SHP77 treated with DMSO at 0.1 percent for 48 hours (cell line): Measurements from ENCODE around the gene MZF1.
"Not testable (repeated sequence)": the region's sequence is repeated elsewhere in the genome, so short reads cannot be mapped to it uniquely, and the experiment has no call there.

Source experiments
- DNase-seq: peaks from one replicate; lab custom pipeline; 2025; lab: John Stamatoyannopoulos, UW

MZF1 gene

GRCh38 chr19:58539169-58539559, 34.0 kb downstream of the MZF1 start:
- not testable (repeated sequence) for DNase-seq

- DNase-seq = no peak
These were observed 34.6 kb downstream of the MZF1 start for GRCh38 chr19:58538257-58539168.

DNA sequence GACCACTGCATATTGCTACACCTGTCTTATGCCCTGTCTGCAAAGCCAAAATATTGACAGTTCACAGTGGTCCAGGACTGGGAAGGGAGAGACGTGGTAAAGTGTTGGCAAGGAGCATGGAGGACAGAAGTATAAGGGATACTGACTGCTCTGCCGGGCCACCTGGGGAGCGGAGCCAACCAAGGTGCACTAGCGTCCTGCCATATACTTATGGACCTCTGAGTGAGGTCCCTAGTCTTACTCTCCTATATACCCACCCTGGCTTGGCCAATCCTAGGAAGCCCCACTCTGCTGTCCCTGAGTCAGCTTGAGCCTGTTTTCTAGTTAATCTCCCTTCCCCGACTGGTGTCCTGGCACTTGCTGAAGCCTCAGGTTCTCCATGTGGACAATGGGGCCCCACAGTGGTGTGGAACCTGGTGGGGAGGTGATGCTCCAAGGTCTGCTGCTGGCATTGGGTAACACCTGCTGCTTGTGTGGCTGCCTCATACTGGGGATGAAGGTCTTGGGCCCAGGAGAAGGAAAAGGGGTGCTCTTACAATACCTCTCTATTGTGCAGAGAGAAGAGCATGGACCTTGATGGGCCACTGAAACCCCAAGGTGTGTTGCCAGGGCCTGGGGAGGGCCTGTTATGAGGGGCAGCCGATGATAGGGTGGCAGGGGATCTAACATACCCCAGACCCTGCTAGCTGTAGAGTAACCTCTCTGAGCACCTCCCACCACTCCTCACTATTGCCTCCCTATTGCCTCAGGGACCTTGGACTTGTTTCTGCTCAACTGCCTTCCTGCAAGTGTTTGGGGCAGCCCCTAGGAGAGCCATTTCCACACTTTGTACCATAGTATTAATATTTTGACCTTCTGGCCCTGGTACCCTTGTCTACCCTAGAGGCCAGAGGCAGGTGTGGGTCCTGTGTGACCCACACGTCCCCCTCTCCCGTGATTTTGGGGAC, 36.0 kb downstream of the MZF1 start:
- DNase-seq = no peak

DNA sequence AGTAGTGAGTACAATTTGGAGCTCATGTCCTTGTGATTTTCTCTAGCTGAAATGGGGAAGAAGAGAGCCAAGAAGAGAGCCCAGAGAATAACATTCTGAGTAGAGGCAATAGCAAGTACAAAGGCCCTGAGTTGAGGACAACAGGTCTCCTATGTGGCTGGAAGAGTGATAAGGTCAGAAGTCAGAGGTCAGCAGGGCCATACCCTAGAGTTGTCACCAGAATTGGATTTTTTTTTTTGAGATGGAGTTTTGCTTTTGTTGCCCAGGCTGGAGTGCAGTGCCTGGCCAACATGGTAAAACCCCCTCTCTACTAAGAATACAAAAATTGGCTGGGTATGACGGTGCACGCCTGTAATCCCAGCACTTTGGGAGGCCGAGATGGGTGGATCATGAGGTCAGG, 37.3 kb downstream of the MZF1 start:
- no peak for DNase-seq

DNA sequence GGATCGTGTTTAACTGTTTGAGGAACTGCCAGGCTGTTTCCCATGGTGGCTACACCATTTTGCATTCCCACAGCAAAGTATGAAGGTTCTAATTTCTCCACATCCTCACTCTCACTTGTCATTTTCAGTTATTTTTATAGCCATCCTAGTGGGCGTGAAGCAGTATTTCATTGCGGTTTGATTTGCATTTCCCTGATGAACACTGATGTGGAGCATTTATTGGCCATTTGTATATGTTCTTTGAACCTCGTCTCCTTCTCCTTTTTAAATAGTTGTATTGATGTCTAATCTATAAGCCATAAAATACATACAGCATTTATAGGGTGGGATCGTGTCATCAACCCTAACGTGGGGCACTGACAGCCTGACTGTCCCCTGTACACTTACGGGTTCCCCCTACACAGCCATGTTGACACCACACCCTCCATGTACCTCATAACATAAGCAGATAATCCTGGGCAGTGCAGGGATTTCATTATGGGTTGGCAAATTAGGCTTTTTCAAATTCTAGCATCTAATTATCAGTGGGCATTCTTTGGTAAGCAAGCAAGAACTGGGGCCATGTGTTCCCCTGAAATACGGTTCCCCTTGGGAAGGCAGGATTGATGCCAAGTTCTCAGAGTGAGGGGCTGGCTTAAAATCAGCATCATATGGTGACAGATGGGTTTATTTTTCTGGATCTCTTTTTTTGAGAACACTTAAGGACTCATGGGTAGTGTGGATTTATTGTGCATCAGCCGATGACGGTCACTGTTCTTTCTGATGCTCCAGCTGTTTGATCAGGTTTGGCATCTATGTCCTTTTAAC, 41.9 kb downstream of the MZF1 start:
- no peak for DNase-seq

- DNase-seq = no peak
These were observed 43.7 kb downstream of the MZF1 start for GRCh38 chr19:58529405-58529804.

DNA sequence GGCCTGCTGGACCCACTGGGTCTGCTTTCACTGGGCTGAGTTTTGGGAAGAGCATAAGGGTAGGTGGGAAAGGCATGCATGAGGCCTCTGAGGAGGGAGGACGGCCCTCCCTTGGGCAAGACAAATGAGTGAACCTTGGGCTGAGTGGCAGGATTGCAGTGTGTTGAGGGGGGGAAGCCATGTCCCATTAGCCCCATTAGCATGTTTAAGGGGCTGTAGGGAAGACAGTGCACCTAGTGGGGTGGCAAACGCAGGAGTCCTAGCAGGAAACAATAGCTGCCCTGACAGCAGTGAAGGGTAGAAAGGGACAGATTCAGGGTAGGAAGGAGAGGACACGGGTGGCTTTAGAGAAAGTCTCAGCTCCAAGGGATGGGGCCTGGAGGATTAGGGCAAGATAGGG, 50.4 kb downstream of the MZF1 start:
- no peak for DNase-seq

- DNase-seq = no peak
These were observed 51.5 kb downstream of the MZF1 start for GRCh38 chr19:58521651-58522050.

GRCh38 chr19:58520257-58520599, 52.9 kb downstream of the MZF1 start:
- DNase-seq = no peak

DNA sequence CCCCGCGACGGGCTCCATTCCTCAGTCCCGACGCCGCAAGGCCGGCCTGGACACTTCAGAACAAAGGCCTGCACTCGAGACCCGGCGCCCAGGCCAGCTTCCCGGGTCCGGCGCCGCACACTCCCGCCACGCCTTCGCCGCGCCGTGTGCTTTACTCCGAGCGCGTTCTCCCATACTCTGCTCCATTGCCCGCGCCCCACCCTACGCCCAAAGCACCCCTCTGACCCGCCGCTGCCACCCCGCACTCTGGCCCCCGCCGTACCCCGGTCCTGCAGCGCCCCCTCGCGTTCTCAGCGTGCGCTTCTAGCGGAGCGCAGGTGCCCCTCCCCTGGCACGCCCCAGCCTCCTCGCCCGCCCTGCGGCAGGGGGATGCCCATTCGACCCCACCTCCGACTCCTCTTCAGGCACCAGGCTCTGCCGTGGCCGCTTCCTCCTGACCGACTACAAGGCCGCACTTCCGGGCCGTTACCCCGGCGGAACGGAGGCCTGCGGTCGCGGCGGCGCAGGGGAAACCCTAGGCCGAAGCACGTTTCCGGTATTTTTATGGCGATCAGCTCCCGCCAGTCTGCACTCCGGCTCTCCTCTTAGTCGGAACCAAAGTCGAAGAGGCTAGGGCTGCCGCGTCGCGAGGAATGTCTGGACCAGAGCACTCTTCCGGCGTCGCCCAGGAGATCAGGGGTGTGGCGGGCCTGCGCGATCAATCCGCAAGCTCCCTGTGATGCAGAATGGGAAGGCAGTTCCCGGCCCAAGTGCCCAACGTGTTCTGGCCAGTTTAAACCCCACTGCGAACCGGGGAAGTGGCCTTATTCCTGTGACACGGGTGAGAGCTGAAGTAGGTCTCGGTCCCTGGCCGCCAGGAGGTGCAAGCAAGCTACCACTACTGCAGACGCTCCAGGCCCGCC, 53.5 kb downstream of the MZF1 start, which contains the start of gene ZBTB45:
Gene ZBTB45 (minus strand): TSS at position 456 of the 902 bp plus-strand sequence. CDS start 2,137 bp downstream, outside the sequence.
- DNase-seq = peak; percentile 92

- DNase-seq = peak; percentile 22
These were observed 54.1 kb downstream of the MZF1 start for GRCh38 chr19:58519087-58519354.

GRCh38 chr19:58518256-58519086, 54.7 kb downstream of the MZF1 start:
- no peak for DNase-seq

GRCh38 chr19:58516964-58517833, 55.9 kb downstream of the MZF1 start:
- no peak for DNase-seq

DNA sequence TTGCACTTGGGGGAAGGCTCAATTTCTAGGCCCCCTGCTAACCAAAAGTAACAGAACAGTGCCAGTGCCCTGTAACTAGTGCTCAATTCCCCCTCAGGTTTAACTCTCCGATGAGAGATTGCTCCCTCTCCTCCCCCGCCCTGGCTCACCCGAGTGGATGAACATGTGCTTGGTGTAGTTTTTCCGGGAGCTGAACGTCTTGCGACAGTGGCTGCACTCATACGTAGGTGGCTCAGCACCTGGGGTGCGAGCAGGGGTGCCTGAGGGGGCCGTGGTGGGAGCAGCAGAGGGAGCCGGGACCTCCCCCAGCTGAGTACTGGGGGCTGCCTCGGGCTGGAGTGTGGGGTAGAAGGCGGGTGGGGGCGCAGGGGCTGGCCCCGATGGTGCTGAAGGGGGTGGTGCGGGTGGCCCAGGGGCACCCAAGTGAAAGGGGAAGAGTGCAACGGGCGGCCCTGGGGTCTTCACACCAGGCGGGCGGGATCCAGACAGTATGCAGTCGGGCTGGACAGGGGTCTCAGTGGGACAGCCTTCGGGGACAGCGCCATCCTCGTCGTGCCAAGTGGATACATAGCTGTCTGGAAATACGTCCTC, 56.8 kb downstream of the MZF1 start:
- DNase-seq = no peak

GRCh38 chr19:58515259-58515658, 57.9 kb downstream of the MZF1 start:
- DNase-seq = no peak

GRCh38 chr19:58514564-58515022, 58.5 kb downstream of the MZF1 start:
- DNase-seq = no peak

- peak; percentile 75 for DNase-seq
These were observed 59.2 kb downstream of the MZF1 start for GRCh38 chr19:58513694-58514563.

DNA sequence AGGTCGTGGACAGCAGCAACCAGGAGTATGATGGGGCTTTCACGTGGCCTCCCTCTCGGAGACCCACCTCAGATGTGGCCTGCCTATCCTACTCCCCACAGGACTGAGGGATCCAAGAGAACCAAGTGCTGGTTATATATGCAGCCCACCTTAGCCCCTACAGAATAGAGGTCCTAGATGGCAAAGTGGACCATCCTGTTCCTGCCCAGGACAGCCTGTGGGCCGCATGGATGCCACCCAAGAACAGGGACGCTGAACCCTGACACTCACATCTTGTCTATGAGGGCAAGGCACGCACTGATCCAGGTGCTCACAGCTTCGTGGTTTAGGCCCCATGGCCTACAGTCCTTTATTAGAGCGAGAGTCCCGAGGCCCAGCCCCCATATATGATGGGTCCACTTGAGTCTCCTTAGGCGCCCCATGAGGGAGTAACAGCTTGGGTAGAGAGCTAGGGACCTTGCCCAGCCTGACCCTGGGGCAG, 59.9 kb downstream of the MZF1 start:
- no peak for DNase-seq
